PC-9 (cell line): Measurements from ENCODE around the gene ZCCHC3.

ENCODE experiments used
- EZH2 ChIP-seq: fragments of 200-600 bp; sonication (generic); IDR thresholded peaks from 2 replicates; pipeline ENCODE4 v1.8.0; 2017; ENCODE audit warnings: antibody characterized with exemption, low read depth
- TF ChIP-seq, protein P1 (sequence below): fragments of 200-600 bp; sonication (generic); conservative IDR thresholded peaks from 2 replicates; pipeline ENCODE4 v1.6.1; 2017; ENCODE audit warnings: mixed run types, antibody characterized with exemption, mild to moderate bottlenecking, moderate library complexity

DNA sequence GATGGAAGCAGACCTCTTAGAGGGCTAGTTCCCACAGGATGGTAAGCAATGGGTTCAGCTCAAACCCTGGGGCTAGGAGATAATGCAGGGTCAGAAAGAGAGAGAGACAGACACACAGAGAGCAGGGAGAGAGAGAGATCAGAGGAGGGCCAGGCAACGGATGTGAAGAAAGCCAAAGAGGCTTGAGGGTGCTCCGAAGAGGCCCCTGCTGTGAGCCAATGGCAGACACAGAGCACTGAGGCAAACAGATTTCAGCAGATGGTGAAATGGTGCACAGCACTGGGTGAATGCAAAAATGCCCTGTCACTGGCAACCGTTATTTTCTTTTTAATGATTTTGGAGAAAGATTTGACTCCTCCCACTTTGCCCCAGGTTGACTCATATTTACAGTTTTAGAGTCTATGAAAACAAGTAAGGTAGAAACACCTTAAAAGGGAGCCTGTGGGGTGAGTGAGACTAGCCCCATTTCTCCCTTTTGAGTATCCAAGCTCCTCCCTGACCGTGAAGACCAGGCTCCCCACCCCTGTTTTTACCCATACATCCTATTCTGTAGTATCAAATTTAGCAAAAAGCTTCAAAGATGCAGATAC is 39.0 kb upstream of the ZCCHC3 start:
- TF ChIP-seq, protein P1, sequence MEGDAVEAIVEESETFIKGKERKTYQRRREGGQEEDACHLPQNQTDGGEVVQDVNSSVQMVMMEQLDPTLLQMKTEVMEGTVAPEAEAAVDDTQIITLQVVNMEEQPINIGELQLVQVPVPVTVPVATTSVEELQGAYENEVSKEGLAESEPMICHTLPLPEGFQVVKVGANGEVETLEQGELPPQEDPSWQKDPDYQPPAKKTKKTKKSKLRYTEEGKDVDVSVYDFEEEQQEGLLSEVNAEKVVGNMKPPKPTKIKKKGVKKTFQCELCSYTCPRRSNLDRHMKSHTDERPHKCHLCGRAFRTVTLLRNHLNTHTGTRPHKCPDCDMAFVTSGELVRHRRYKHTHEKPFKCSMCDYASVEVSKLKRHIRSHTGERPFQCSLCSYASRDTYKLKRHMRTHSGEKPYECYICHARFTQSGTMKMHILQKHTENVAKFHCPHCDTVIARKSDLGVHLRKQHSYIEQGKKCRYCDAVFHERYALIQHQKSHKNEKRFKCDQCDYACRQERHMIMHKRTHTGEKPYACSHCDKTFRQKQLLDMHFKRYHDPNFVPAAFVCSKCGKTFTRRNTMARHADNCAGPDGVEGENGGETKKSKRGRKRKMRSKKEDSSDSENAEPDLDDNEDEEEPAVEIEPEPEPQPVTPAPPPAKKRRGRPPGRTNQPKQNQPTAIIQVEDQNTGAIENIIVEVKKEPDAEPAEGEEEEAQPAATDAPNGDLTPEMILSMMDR, result no peak
- no peak for TF ChIP-seq EZH2
